GM21526 (cell line): Measurements from ENCODE around the gene GUCD1.

Source experiments
- ATAC-seq: cut with Tn5 transposase; IDR thresholded peaks from one replicate; pipeline ENCODE4 v1.9.1; 2021; ENCODE audit warnings: moderate library complexity; ENCODE audit not compliant: unreplicated experiment, low FRiP score

GUCD1 gene

DNA sequence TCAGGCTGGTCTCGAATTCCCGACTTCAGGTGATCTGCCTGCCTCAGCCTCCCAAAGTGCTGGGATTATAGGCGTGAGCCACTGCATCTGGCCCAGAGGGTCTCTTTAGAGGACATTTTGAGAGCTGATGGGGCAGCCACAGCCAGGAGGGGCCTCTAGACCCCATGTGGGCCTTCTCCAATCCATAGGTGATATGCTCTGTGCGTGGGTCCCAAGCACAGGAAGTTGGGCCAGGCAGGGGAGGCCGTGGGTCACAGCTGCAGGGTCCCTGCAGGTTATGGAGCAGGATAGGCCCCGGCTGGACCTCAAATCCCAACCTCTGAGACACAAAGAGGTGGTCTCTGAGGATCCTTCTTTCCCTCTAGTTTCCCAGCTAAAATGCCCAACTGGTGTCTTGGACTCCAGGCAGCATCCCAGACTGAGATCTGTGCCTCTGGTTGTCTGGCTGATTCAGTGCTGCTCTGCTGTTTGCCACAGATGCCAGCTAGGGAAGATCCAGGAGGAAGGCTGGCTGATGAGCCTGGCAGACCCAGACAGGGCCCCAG is 36.4 kb upstream of the GUCD1 start:
- ATAC-seq, result no peak

DNA sequence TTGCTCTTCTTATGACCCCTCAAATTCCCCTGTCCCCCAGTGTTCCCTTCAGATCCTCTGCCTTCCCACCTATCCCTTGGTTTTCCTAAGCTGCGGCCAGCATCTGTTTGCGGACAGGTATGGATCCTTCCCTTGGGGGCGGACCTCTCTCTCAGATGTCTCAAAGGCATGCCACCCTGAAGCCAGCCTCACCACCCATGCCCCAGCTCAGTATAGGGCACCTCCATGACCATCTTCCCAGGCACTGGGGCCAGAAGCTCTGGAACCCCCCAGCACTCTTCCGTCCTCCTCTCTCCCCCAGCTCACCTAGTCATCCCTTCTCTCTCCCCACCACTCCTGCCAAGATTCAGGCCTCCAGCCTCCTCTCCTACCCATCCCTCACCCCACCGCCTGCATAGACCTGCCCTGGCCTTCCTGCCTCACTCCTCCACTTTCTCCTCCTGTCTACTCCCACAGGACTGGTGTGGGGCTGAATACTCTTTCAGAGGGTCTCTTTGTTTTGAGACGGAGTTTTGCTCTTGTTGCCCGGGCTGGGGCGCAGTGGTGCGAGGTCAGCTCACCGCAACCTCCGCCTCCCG is 35.7 kb upstream of the GUCD1 start:
- no peak for ATAC-seq

GRCh38 chr22:24589518-24590030 is 34.6 kb upstream of the GUCD1 start:
- ATAC-seq, result no peak

DNA sequence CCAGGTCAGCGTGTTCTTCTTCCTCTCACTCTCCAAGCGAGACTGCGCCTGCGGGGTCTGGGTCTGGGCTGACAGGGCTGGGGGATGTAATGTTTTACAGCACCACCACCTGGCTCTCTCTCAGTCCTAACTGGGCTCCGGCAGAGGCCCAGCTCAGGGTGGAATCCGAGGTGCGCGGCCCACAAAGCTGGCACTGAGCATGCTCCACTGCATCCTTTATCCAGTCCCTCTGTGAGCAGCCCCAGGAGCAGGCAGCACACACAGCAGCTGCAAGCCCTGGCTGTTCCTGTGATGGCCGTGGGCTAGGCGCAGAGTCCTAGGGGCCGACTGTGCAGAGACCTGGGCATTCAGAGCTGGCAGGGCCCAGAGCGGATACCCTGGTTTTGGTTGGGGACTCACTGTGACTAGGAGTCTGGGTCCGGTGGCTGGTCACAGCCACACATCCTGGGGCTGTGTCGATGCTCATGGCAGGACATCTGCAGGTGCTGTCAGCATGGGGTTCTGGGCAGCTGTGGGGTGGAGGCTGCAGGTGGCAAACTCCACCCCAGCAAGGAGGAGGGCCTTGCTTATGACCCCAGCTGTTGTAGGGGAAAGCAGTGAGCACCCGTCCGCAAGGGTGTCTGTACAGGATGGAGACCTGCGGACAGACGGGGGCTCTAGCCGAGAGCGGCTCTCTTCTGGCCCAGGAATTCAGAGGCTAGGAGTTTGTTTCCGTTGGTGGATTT is 34.0 kb upstream of the GUCD1 start:
- ATAC-seq, result no peak

DNA sequence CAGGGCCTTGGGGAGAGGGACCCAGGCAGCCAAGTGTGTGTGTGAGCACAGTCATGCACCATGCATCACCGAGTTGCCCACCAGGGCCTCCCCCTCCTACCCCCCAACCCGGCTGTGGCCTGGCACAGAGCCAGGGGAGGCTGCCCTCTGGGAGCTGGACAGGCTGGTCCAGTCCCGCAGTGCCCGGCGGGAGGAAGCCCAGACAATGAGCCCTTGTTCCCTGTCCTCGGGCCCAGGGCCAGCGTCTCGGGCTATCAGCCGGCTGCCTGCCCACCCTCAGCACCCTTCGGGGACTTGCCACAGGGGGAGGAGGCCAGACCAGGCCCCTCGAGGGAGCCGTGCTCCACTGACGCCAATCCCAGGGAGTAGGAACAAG is 33.4 kb upstream of the GUCD1 start:
- ATAC-seq, result no peak

- no peak for ATAC-seq
Measured at GRCh38 chr22:24587948-24588347, 33.0 kb upstream of the GUCD1 start.

GRCh38 chr22:24587251-24587650 is 32.3 kb upstream of the GUCD1 start:
- no peak for ATAC-seq

DNA sequence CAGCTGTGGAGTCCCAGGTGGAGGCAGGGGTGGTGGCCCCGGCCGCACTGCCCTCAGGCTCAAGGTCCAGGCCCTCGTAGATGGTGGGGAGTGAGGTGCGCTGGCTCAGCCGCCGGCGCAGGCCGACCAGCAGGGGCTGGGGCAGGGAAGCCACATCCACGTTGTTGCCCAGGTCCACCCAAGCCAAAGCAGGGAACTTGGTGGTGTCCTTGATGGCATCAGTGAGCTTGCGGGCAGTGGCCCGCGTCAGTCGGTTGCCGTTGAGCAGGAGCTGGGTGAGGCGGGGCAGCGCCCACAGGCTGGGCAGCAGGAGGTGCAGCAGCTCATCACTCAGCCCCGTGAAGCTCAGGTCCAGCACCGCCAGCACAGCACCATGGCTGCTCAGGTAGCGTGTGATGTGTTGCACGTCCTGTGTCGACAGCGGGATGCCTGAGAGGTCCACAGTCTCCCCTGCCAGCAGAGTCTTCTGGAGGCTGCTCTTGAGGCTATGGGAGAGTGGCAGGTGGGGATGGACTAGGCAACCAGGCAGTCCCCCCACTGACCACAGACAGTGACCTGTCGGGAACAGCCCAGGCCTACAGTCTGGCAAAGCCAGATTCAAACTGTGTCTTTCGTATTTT is 31.1 kb upstream of the GUCD1 start:
- ATAC-seq, result no peak

GRCh38 chr22:24585461-24585860 is 30.5 kb upstream of the GUCD1 start:
- no peak for ATAC-seq

GRCh38 chr22:24584871-24585411 is 30.0 kb upstream of the GUCD1 start:
- no peak for ATAC-seq

GRCh38 chr22:24584166-24584790 is 29.3 kb upstream of the GUCD1 start:
- no peak for ATAC-seq

GRCh38 chr22:24583221-24584165 is 28.6 kb upstream of the GUCD1 start:
- ATAC-seq, result no peak

DNA sequence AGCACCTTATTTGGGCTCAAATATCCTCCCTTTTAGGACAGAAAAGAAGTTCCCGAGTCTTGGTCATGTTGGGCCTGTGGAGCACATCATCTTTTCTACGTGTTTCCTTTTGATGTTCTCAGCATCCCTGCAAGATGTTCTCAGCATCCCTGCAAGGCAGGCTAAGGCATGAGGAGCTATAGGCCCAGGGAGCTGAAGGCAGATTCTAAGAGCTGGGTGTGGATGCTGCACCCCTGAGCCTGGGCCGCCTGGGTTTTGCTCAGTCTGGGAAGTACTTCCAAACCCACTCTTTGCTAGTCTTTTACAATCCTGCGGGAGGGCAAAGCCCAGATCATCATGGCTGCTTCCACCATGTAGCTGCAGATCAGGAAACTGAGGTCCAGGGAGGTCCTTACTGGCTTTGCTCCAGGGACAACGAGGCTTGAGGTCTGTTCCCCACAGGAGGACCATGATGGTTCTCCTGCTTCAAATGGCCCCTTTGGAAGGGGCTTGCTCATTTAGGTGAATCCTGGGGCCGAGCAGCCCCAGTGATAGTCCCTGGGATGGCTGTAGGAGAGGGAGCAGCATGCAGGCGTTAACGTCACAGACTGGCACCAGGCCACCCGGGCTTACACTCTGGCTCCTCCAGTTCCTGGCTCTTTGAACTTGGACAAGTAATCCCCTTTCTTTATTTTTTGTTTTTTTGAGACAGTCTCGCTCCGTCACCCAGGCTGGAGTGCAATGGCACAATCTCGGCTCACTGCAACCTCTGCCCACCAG is 27.3 kb upstream of the GUCD1 start:
- no peak for ATAC-seq

DNA sequence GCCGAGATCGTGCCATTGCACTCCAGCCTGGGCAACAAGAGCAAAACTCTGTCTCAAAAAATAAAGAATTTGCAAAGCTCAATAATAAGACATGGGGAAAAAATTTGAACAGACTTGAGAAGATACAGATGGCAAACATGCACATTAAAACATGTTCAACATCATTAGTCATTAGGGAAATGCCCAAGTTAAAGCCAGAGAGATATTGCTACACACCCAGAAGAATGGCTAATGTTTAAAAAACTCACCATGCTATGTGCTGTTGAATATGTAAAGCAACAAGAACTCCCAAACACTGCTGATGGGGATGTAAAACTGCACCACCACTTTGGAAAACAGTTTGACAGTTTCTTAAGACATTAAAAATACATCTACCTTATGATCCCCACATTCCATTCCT is 25.3 kb upstream of the GUCD1 start:
- no peak for ATAC-seq

DNA sequence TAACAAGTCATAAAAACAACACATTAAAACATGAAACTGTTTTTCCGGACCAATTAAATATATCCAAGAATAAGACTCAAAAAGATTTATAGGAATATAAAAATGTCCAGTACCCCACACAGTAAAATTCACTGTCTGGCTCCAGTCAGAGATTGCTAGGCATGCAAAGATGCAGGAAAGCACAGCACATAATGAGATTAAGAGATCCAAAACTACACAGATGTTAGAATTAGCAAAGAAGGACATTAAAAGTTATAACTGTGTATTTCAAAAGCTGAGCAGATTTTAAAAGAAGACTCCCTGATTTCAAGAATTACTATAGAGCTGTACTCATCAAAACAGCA is 24.3 kb upstream of the GUCD1 start:
- ATAC-seq, result no peak

GRCh38 chr22:24578355-24579257 is 23.7 kb upstream of the GUCD1 start:
- ATAC-seq, result no peak

DNA sequence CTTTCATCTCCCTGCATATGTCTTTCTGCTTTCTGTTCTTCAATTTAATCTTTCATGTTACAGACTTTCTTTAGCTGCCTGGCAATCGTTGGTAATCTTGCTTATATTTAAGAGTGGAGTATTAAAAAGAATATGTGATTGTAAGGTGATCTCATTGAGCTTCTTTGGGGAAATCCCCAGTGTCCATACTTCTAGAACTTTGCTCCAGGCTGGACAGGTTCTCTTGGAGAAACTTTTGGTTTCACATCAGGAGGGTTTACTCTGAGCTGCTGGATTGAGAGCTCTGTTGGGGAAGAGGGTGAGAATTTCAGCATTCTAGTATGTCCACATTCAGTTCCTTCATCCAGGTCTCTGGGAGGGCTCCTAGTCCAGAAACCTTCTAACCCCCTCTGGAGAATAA is 21.8 kb upstream of the GUCD1 start:
- no peak for ATAC-seq

GRCh38 chr22:24571266-24571665 is 16.3 kb upstream of the GUCD1 start:
- no peak for ATAC-seq
